Measurements from ENCODE around the gene VAC14.

The VAC14 gene

GRCh38 chr16:70689035-70689969 is 111.7 kb downstream of the VAC14 start:
- DNase-seq, result no peak

GRCh38 chr16:70688246-70688742 is 112.7 kb downstream of the VAC14 start:
- DNase-seq, result no peak

GRCh38 chr16:70687671-70688245 is 113.2 kb downstream of the VAC14 start:
- DNase-seq, result no peak

- DNase-seq, result no peak
Observed at GRCh38 chr16:70687102-70687511, 113.9 kb downstream of the VAC14 start.

GRCh38 chr16:70686376-70687101 is 114.4 kb downstream of the VAC14 start:
- DNase-seq, result no peak

GRCh38 chr16:70685938-70686375 is 115.0 kb downstream of the VAC14 start, which contains the start of gene MTSS2:
TSS of gene MTSS2 (minus strand) at chr16:70686053. CDS start at chr16:70685791, 262 bp downstream.
- peak; percentile 50 for DNase-seq

GRCh38 chr16:70685061-70685937 is 115.7 kb downstream of the VAC14 start:
- DNase-seq, result no peak

- DNase-seq, result no peak
Observed at GRCh38 chr16:70684146-70685060, 116.6 kb downstream of the VAC14 start.

GRCh38 chr16:70683146-70683944 is 117.6 kb downstream of the VAC14 start:
- DNase-seq, result no peak

GRCh38 chr16:70682239-70683145 is 118.5 kb downstream of the VAC14 start:
- no peak for DNase-seq

GRCh38 chr16:70681382-70682238 is 119.3 kb downstream of the VAC14 start:
- no peak for DNase-seq

- DNase-seq, result no peak
Observed at GRCh38 chr16:70680495-70681381, 120.2 kb downstream of the VAC14 start.

GRCh38 chr16:70679671-70680494 is 121.1 kb downstream of the VAC14 start:
- DNase-seq, result peak; percentile 37

- DNase-seq, result no peak
Observed at GRCh38 chr16:70678898-70679670, 121.9 kb downstream of the VAC14 start.
